OCI-LY7 (cell line): Measurements from ENCODE around the gene USF2. TPM values are rescaled to one million over a fixed set of nuclear protein-coding genes. Genes with fewer than 3 reads are reported as not detected.

Source experiments
- BruUV-seq: library from RNA; stranded (reverse); fragments of 400-500 nt; replicated peaks from 2 replicates; lab custom pipeline; 2021; lab: Mats Ljungman, UMichigan
- CTCF ChIA-PET: fragments of 300-600 bp; sonication (Branson Sonifier 250); formaldehyde crosslinking; loops from one replicate; lab custom pipeline; 2022; ENCODE audit warnings: antibody characterized with exemption; ENCODE audit not compliant: unreplicated experiment; lab: Charles Lee
- POLR2A ChIA-PET: fragments of 300-600 bp; sonication (Branson Sonifier 250); formaldehyde crosslinking; loops from one replicate; lab custom pipeline; 2022; ENCODE audit warnings: antibody characterized with exemption; lab: Charles Lee
- DNase-seq: peaks from one replicate; pipeline ENCODE4 v3.0.0-alpha.2; 2015; ENCODE audit warnings: low spot score
- H2AFZ ChIP-seq: fragments of 200-600 bp; sonication (generic), shearing (Covaris generic); 2 replicates; pipeline ENCODE4 v1.6.1; 2014; ENCODE audit warnings: mild to moderate bottlenecking, antibody characterized with exemption, low read length, moderate library complexity
- H3K27ac ChIP-seq: fragments of 200-600 bp; sonication (generic); 2 replicates; pipeline ENCODE4 v1.5.1; 2014; ENCODE audit warnings: mixed run types, low read depth, mild to moderate bottlenecking, moderate library complexity, low read length, inconsistent platforms; ENCODE audit not compliant: poor library complexity, severe bottlenecking
- H3K36me3 ChIP-seq: fragments of 200-600 bp; sonication (generic); 2 replicates; pipeline ENCODE4 v1.6.1; 2014; ENCODE audit warnings: mild to moderate bottlenecking, antibody characterized with exemption, low read length, moderate library complexity, mixed read lengths; ENCODE audit not compliant: insufficient read depth
- H3K4me1 ChIP-seq: fragments of 200-600 bp; sonication (generic); 2 replicates; pipeline ENCODE4 v1.5.1; 2014; ENCODE audit warnings: mild to moderate bottlenecking, low read length; ENCODE audit not compliant: insufficient read depth, poor library complexity, severe bottlenecking
- H3K4me2 ChIP-seq: fragments of 200-600 bp; sonication (generic); 2 replicates; pipeline ENCODE4 v1.6.1; 2014; ENCODE audit warnings: mild to moderate bottlenecking, low read length
- H3K4me3 ChIP-seq: fragments of 200-600 bp; sonication (generic); 2 replicates; pipeline ENCODE4 v1.5.1; 2014; ENCODE audit warnings: mild to moderate bottlenecking, low read depth, low read length; ENCODE audit not compliant: poor library complexity, severe bottlenecking
- H3K79me2 ChIP-seq: fragments of 200-600 bp; sonication (generic); 2 replicates; pipeline ENCODE4 v1.6.1; 2016; ENCODE audit warnings: low read depth, mild to moderate bottlenecking, low read length, moderate library complexity, mixed read lengths; ENCODE audit not compliant: insufficient read depth
- H3K9me2 ChIP-seq: fragments of 200-600 bp; sonication (generic); 2 replicates; pipeline ENCODE4 v1.6.1; 2016; ENCODE audit warnings: mild to moderate bottlenecking, low read length, mixed read lengths; ENCODE audit not compliant: insufficient read depth
- H3K9me3 ChIP-seq: fragments of 200-600 bp; sonication (generic); 2 replicates; pipeline ENCODE4 v1.6.1; 2014; ENCODE audit warnings: mild to moderate bottlenecking, mixed run types, low read length, mixed read lengths
- H4K20me1 ChIP-seq: fragments of 200-600 bp; sonication (generic); 2 replicates; pipeline ENCODE4 v1.6.1; 2014; ENCODE audit warnings: mild to moderate bottlenecking, antibody characterized with exemption, low read length, moderate library complexity, mixed read lengths; ENCODE audit not compliant: insufficient read depth
- EZH2phosphoT487 ChIP-seq: fragments of 200-600 bp; sonication (generic); IDR thresholded peaks from 2 replicates; pipeline ENCODE4 v1.6.1; 2018; ENCODE audit warnings: low read depth, borderline replicate concordance, mild to moderate bottlenecking, mixed run types, antibody characterized with exemption, low read length, moderate library complexity, mixed read lengths
- intact Hi-C: fragments of 100-400 bp; cut with micrococcal nuclease; formaldehyde crosslinking; loops from one replicate; pipeline ENCODE4 v1.10.0; 2022; ENCODE audit not compliant: unreplicated experiment
- total RNA-seq, 2 experiments: library from RNA; depleted of rRNA in 1 of 2; stranded (reverse); fragments of >200 nt in 1 of 2; shearing (Covaris generic) in 1 of 2; gene quantifications; 2 replicates each; pipeline ENCODE4 v1.2.3, GENCODE V29; 2014 to 2022
- TF ChIP-seq, protein P1 (sequence below): fragments of 200-600 bp; sonication (generic); conservative IDR thresholded peaks from 2 replicates; pipeline ENCODE4 v1.5.1; 2014; ENCODE audit warnings: mild to moderate bottlenecking, antibody characterized with exemption, low read length, moderate library complexity, mixed read lengths

The USF2 gene
- total RNA-seq, 2 experiments from 2014 or later: 105 to 155 TPM

DNA sequence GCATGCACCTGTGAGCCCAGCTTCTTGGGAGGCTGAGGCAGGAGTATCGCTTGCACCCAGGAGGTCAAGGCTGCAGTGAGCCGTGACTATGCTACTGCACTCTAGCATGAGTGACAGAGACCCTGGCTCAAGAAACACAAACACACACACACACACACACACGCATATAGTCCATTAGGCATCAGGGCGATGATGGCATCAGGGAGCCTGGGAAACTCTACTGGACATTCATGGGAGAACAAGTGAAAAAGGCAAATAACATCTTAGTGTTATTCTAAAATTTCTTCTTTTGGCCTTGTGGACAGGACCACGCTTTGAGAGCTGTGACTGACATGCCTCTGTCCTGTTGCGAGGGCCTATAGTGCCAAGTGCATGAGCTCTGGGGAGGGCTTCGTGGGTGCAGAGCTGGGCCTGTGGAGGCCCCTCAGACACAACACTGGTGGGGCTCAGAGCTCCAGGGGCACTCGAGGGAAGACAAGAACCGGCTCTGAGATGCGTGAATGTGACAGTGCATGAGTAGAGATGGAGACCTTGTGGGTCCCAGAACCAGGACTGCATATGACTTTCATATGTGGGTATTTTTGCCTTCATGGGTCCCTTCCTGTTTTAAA lies 8.0 kb upstream of the USF2 start:
- no peak overlapping the region for H2AFZ ChIP-seq
- H3K79me2 ChIP-seq: no peaks in the 10 kb centered on the region
- TF ChIP-seq EZH2phosphoT487: no peak
- TF ChIP-seq, protein P1, sequence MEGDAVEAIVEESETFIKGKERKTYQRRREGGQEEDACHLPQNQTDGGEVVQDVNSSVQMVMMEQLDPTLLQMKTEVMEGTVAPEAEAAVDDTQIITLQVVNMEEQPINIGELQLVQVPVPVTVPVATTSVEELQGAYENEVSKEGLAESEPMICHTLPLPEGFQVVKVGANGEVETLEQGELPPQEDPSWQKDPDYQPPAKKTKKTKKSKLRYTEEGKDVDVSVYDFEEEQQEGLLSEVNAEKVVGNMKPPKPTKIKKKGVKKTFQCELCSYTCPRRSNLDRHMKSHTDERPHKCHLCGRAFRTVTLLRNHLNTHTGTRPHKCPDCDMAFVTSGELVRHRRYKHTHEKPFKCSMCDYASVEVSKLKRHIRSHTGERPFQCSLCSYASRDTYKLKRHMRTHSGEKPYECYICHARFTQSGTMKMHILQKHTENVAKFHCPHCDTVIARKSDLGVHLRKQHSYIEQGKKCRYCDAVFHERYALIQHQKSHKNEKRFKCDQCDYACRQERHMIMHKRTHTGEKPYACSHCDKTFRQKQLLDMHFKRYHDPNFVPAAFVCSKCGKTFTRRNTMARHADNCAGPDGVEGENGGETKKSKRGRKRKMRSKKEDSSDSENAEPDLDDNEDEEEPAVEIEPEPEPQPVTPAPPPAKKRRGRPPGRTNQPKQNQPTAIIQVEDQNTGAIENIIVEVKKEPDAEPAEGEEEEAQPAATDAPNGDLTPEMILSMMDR: no peak
- H3K36me3 ChIP-seq: peaks cover 50% of the 10 kb centered on the region
- no peaks in the 10 kb centered on the region for H3K9me3 ChIP-seq
- H3K9me2 ChIP-seq: no peaks in the 10 kb centered on the region
- intact Hi-C loops: no loop called here
- H3K27ac ChIP-seq: no peak overlapping the region
- CTCF ChIA-PET: no interaction called here
- no peaks in the 10 kb centered on the region for H4K20me1 ChIP-seq
- POLR2A ChIA-PET: interaction anchor here (0.5 to 1.2 kb wide), 2 partner anchors 18 to 123 kb away, joined by 3 to 5 read pairs; no protein-coding TSS in a partner anchor
- H3K4me3 ChIP-seq: no peak overlapping the region
- no peak for DNase-seq
- no TSS peak for BruUV-seq
- no peak overlapping the region for H3K4me2 ChIP-seq
- H3K4me1 ChIP-seq: peaks cover 22% of the 10 kb centered on the region

DNA sequence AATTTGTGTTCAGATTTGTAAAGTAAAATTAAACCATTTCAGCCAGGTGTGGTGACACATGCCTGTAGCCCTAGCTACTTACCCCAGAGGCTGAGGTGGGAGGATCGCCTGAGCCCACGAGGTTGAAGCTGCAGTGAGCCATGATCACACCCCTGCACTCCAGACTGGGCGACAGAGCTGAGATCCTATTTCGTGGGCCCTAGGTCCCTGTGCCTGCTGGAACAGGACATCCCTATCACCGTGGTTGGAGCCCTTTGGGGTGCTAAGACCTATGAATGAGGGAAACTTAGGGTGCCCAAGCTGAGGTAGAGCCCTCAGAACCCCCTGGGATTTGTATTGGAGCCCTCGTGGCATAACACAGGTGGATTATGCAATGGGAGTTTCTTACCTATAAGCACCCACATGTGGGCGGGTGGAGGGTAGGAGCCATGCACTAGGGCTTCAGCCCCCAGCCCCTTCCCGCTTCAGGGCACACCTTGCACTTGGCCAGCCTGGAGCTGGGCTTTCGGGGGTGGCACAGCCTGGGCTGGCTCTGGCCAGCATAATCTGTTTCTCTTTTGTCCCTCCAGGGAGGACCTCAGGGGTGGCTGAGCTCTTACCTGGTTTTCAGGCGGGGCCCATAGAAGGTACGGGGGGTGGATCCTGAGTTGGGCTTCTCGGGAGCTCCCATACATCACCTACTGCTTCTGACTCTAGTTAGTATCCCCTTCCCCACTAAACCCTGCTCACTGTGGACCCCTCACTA lies 7.2 kb upstream of the USF2 start:
- intact Hi-C loops: no loop called here
- no peak for DNase-seq
- H3K36me3 ChIP-seq: peaks cover 55% of the 10 kb centered on the region
- no peaks in the 10 kb centered on the region for H3K79me2 ChIP-seq
- no peak overlapping the region for H3K4me2 ChIP-seq
- no peak overlapping the region for H2AFZ ChIP-seq
- peaks cover 29% of the 10 kb centered on the region for H3K4me1 ChIP-seq
- H3K4me3 ChIP-seq: no peak overlapping the region
- CTCF ChIA-PET: no interaction called here
- no TSS peak for BruUV-seq
- H3K9me2 ChIP-seq: no peaks in the 10 kb centered on the region
- H3K27ac ChIP-seq: no peak overlapping the region
- POLR2A ChIA-PET: interaction anchor here (0.5 kb wide), 1 partner anchor 123 kb away, joined by 3 read pairs; no protein-coding TSS in a partner anchor
- H3K9me3 ChIP-seq: no peaks in the 10 kb centered on the region
- no peak for TF ChIP-seq EZH2phosphoT487
- TF ChIP-seq, protein P1: no peak
- no peaks in the 10 kb centered on the region for H4K20me1 ChIP-seq
